IMR-90 (cell line): Measurements from ENCODE around the gene MGAT5. TPM values are rescaled to one million over a fixed set of nuclear protein-coding genes. Genes with fewer than 3 reads are reported as not detected.

Experiments used
- ATAC-seq: fragments of 200-7000 bp; cut with Tn5 transposase; 2 replicates; pipeline ENCODE4 v1.9.1; 2020; ENCODE audit warnings: low read depth, mild to moderate bottlenecking, moderate library complexity
- BruUV-seq: library from RNA; stranded (reverse); fragments of 400-500 nt; replicated peaks from 2 replicates; lab custom pipeline; 2021; lab: Mats Ljungman, UMichigan
- CTCF ChIA-PET: fragments of 300-600 bp; formaldehyde crosslinking; extraction: SDS; loops from one replicate; lab custom pipeline; 2021; ENCODE audit warnings: antibody characterized with exemption; lab: Yijun Ruan, JAX
- POLR2A ChIA-PET: fragments of 300-600 bp; sonication (Branson Sonifier 250); formaldehyde crosslinking; loops from one replicate; lab custom pipeline; 2022; ENCODE audit warnings: antibody characterized with exemption; ENCODE audit not compliant: unreplicated experiment; lab: Charles Lee
- DNase-seq: peaks from one replicate; pipeline ENCODE4 v3.0.0; 2013
- H2AFZ ChIP-seq: replicated peaks from 2 replicates; pipeline ENCODE3; 2013; ENCODE audit warnings: low read length, mild to moderate bottlenecking; ENCODE audit not compliant: poor library complexity
- H2AK5ac ChIP-seq: 2 replicates; pipeline ENCODE4 v1.6.1; 2013; ENCODE audit warnings: low read depth, low read length, inconsistent platforms
- H2AK9ac ChIP-seq: replicated peaks from 2 replicates; pipeline ENCODE3; 2013; ENCODE audit warnings: mild to moderate bottlenecking, low read depth, low read length, moderate library complexity; ENCODE audit not compliant: poor library complexity
- H2BK120ac ChIP-seq: 2 replicates; pipeline ENCODE4 v1.6.1; 2013; ENCODE audit warnings: low read depth, low read length, inconsistent platforms
- H2BK15ac ChIP-seq: 3 replicates; pipeline ENCODE4 v1.6.1; 2013; ENCODE audit warnings: low read depth, low read length, inconsistent platforms
- H2BK20ac ChIP-seq: 2 replicates; pipeline ENCODE4 v1.6.1; 2013; ENCODE audit warnings: low read depth, mild to moderate bottlenecking, inconsistent platforms, low read length, moderate library complexity
- H2BK5ac ChIP-seq: 2 replicates; pipeline ENCODE4 v1.6.1; 2013; ENCODE audit warnings: mild to moderate bottlenecking, low read depth, low read length, inconsistent platforms; ENCODE audit not compliant: poor library complexity, severe bottlenecking
- H3K14ac ChIP-seq: replicated peaks from 2 replicates; pipeline ENCODE4 v1.6.1; 2013; ENCODE audit warnings: low read depth, low read length, inconsistent platforms
- H3K18ac ChIP-seq: 2 replicates; pipeline ENCODE4 v1.6.1; 2013; ENCODE audit warnings: low read depth, low read length, control low read depth
- H3K23ac ChIP-seq: 2 replicates; pipeline ENCODE4 v1.6.1; 2013; ENCODE audit warnings: low read depth, low read length, inconsistent platforms
- H3K27ac ChIP-seq: 2 replicates; pipeline ENCODE4 v1.5.1; 2013; ENCODE audit warnings: mild to moderate bottlenecking, control low read depth, low read length; ENCODE audit not compliant: insufficient read depth
- H3K27me3 ChIP-seq: 2 replicates; pipeline ENCODE4 v1.6.1; 2013; ENCODE audit warnings: low read length; ENCODE audit not compliant: control insufficient read depth, insufficient read depth
- H3K36me3 ChIP-seq: 2 replicates; pipeline ENCODE4 v1.6.1; 2013; ENCODE audit warnings: low read length, mixed read lengths; ENCODE audit not compliant: control insufficient read depth, insufficient read depth
- H3K4ac ChIP-seq: 2 replicates; pipeline ENCODE4 v1.6.1; 2013; ENCODE audit warnings: low read depth, low read length, inconsistent platforms
- H3K4me1 ChIP-seq: 2 replicates; pipeline ENCODE4 v1.6.1; 2013; ENCODE audit warnings: low read length, mixed read lengths; ENCODE audit not compliant: control insufficient read depth, insufficient read depth
- H3K4me2 ChIP-seq: 2 replicates; pipeline ENCODE4 v1.6.1; 2013; ENCODE audit warnings: low read depth, mild to moderate bottlenecking, control low read depth, low read length, moderate library complexity
- H3K4me3 ChIP-seq: 2 replicates; pipeline ENCODE4 v1.5.1; 2013; ENCODE audit warnings: low read depth, mild to moderate bottlenecking, control low read depth, low read length, moderate library complexity; ENCODE audit not compliant: insufficient read depth
- H3K56ac ChIP-seq: 2 replicates; pipeline ENCODE4 v1.6.1; 2013; ENCODE audit warnings: low read length, inconsistent platforms; ENCODE audit not compliant: insufficient read depth; ENCODE audit errors: extremely low read depth
- H3K79me1 ChIP-seq, 2 experiments: 2 replicates each; pipeline ENCODE4 v1.6.1; 2013; ENCODE audit warnings: low read length in 2 of 2, inconsistent platforms in 1 of 2, low read depth in 1 of 2
- H3K9ac ChIP-seq: 2 replicates; pipeline ENCODE4 v1.6.1; 2013; ENCODE audit warnings: low read depth, low read length, control low read depth
- H3K9me1 ChIP-seq: 2 replicates; pipeline ENCODE4 v1.6.1; 2013; ENCODE audit warnings: low read length, inconsistent platforms; ENCODE audit not compliant: insufficient read depth
- H3K9me3 ChIP-seq: 2 replicates; pipeline ENCODE4 v1.6.1; 2013; ENCODE audit warnings: low read length; ENCODE audit not compliant: control insufficient read depth, insufficient read depth
- H4K20me1 ChIP-seq: 2 replicates; pipeline ENCODE4 v1.6.1; 2013; ENCODE audit warnings: low read length, inconsistent platforms; ENCODE audit not compliant: insufficient read depth
- H4K5ac ChIP-seq: 2 replicates; pipeline ENCODE4 v1.6.1; 2013; ENCODE audit warnings: mild to moderate bottlenecking, low read depth, low read length, control low read depth
- H4K8ac ChIP-seq, 2 experiments: 2 replicates each; pipeline ENCODE4 v1.6.1; 2013; ENCODE audit warnings: low read depth in 2 of 2, low read length in 2 of 2, control low read depth in 1 of 2, inconsistent platforms in 1 of 2
- H4K91ac ChIP-seq: 2 replicates; pipeline ENCODE4 v1.6.1; 2013; ENCODE audit warnings: low read depth, low read length, inconsistent platforms; ENCODE audit not compliant: insufficient read depth
- BHLHE40 ChIP-seq: fragments of 150-350 bp; IDR thresholded peaks from 2 replicates; pipeline ENCODE4 v1.6.1; 2016; ENCODE audit warnings: mild to moderate bottlenecking, low read depth, low read length
- CEBPB ChIP-seq: IDR thresholded peaks from 2 replicates; pipeline ENCODE4 v1.6.1; 2012; ENCODE audit warnings: low read depth, low read length, improper control_type of control experiment
- CHD1 ChIP-seq: IDR thresholded peaks from 2 replicates; pipeline ENCODE4 v1.6.1; 2012; ENCODE audit warnings: low read depth, low read length, improper control_type of control experiment
- MAFK ChIP-seq: IDR thresholded peaks from 2 replicates; pipeline ENCODE4 v1.6.1; 2012; ENCODE audit warnings: low read depth, low read length, improper control_type of control experiment
- MXI1 ChIP-seq: IDR thresholded peaks from 2 replicates; pipeline ENCODE4 v1.6.1; 2012; ENCODE audit warnings: low read depth, mild to moderate bottlenecking, low read length, moderate library complexity, borderline replicate concordance
- WGBS, 2 experiments: methylation state at CpG; one replicate each; pipeline versions ENCODE4 v1.1.5 to v1.1.7; 2013; ENCODE audit warnings: missing lambda C conversion rate in 2 of 2; ENCODE audit not compliant: insufficient read length in 1 of 2; ENCODE audit errors: extremely low coverage in 2 of 2; 5-methylcytosine and 5-hydroxymethylcytosine counted together
- dilution Hi-C: fragments of 300-500 bp; cut with HindIII; formaldehyde crosslinking; loops from one replicate; pipeline ENCODE4 v1.14.3; 2018; ENCODE audit warnings: low sequenced_read_pairs; ENCODE audit not compliant: unreplicated experiment
- in situ Hi-C: fragments of 300-500 bp; cut with MboI; formaldehyde crosslinking; loops from 3 replicates; pipeline ENCODE4 v1.14.3; 2019; ENCODE audit warnings: low sequenced_read_pairs, inconsistent platforms, mixed read lengths
- intact Hi-C: fragments of 100-400 bp; cut with micrococcal nuclease; formaldehyde crosslinking; loops from 2 replicates; pipeline ENCODE4 v1.10.0; 2022
- polyA plus RNA-seq, 3 experiments: library from polyadenylated mRNA; depleted of rRNA; stranded (reverse); fragments of >200 nt; gene quantifications; 2 replicates each; pipeline ENCODE4 v1.2.3, GENCODE V29; 2012; ENCODE audit warnings: low replicate concordance in 1 of 3
- total RNA-seq: library from RNA; depleted of rRNA; stranded (reverse); fragments of >200 nt; gene quantifications from 2 replicates; pipeline ENCODE4 v1.2.3, GENCODE V29; 2012
- TF ChIP-seq, protein P1 (sequence below): conservative IDR thresholded peaks from 2 replicates; pipeline ENCODE4 v1.5.1; 2012; ENCODE audit warnings: mild to moderate bottlenecking, low read depth, low read length, improper control_type of control experiment
- TF ChIP-seq, protein P2 (sequence below): fragments of 150-350 bp; IDR thresholded peaks from 2 replicates; pipeline ENCODE4 v1.6.1; 2017; ENCODE audit warnings: mild to moderate bottlenecking, antibody characterized with exemption, low read length, low read depth
- TF ChIP-seq, protein P3 (sequence below): fragments of 150-350 bp; IDR thresholded peaks from 2 replicates; pipeline ENCODE4 v1.6.1; 2016; ENCODE audit warnings: low read depth, mild to moderate bottlenecking, low read length, moderate library complexity, borderline replicate concordance

The MGAT5 gene
- total and polyA plus RNA-seq, 2 of the 4 experiments (the other 2 are of a cell fraction): 22.9 to 59.9 TPM

DNA sequence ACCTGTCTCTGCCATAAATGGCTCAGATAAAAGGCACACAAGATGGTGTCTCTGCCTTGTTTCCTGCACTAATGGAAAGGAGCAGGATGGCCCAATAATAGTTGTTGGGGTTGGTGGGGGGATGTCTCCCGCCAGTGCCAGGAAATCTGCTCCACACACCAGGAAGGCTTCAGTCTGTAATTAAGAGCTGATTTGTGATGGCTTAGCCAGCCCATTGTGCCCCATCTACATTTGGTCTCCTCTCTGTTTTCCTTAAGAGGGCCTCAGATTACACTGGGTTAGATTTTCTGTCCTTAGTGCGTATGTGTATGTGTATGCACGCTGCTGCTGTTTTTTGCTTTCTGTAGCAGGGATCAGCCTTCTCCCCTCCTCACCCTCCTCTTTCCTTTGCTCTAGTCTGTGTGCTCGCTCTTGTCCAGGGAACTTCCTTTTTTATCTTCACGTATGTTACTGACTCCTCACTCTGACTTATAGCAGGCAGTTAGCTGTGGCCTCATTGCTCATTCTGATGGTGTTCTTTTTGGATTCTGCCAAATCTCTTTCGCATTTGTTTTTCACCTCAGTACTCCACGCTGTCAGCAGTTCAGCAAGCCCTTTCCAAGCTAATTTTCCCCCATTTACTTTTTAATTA is 33.4 kb upstream of the MGAT5 start (continued):
- no peak for TF ChIP-seq CHD1

DNA sequence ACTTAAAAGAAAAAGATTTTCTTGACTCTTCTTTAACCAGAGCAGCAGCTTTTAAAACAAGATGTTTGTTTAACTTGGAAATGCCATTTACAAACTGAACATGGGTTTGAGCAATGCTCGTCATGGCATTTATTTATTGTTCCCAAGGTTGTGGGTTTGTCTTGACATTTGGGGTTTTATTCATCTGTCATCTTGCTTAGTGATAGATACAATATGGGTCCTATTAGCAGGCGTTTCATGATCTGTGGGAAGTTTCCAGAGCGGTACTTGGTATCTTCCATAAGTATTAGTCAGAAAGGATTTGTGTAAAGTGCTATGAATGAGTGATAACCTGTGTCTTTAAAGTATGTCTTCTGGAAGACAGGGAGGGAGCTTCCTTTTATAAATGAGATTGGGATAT is 29.9 kb upstream of the MGAT5 start:
- H3K4ac ChIP-seq: no peak overlapping the region
- H3K14ac ChIP-seq: no peak overlapping the region
- TF ChIP-seq BHLHE40 (0 out of 2 replicates have a peak, but pooled peaks have one; percentile 25), MXI1 (no peak), CEBPB (0 out of 2 replicates have a peak, but pooled peaks have one; percentile 16), MAFK (no peak)
- TF ChIP-seq, protein P1, sequence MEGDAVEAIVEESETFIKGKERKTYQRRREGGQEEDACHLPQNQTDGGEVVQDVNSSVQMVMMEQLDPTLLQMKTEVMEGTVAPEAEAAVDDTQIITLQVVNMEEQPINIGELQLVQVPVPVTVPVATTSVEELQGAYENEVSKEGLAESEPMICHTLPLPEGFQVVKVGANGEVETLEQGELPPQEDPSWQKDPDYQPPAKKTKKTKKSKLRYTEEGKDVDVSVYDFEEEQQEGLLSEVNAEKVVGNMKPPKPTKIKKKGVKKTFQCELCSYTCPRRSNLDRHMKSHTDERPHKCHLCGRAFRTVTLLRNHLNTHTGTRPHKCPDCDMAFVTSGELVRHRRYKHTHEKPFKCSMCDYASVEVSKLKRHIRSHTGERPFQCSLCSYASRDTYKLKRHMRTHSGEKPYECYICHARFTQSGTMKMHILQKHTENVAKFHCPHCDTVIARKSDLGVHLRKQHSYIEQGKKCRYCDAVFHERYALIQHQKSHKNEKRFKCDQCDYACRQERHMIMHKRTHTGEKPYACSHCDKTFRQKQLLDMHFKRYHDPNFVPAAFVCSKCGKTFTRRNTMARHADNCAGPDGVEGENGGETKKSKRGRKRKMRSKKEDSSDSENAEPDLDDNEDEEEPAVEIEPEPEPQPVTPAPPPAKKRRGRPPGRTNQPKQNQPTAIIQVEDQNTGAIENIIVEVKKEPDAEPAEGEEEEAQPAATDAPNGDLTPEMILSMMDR: no peak
- TF ChIP-seq, protein P2, sequence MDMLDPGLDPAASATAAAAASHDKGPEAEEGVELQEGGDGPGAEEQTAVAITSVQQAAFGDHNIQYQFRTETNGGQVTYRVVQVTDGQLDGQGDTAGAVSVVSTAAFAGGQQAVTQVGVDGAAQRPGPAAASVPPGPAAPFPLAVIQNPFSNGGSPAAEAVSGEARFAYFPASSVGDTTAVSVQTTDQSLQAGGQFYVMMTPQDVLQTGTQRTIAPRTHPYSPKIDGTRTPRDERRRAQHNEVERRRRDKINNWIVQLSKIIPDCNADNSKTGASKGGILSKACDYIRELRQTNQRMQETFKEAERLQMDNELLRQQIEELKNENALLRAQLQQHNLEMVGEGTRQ: no peak
- TF ChIP-seq, protein P3, sequence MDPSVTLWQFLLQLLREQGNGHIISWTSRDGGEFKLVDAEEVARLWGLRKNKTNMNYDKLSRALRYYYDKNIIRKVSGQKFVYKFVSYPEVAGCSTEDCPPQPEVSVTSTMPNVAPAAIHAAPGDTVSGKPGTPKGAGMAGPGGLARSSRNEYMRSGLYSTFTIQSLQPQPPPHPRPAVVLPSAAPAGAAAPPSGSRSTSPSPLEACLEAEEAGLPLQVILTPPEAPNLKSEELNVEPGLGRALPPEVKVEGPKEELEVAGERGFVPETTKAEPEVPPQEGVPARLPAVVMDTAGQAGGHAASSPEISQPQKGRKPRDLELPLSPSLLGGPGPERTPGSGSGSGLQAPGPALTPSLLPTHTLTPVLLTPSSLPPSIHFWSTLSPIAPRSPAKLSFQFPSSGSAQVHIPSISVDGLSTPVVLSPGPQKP: no peak
- H2BK120ac ChIP-seq: no peak overlapping the region
- no peaks in the 10 kb centered on the region for H3K27me3 ChIP-seq
- peaks cover 13% of the 10 kb centered on the region for H3K4me1 ChIP-seq
- peak overlapping the region; percentile 7 for H2BK5ac ChIP-seq
- no peak overlapping the region for H3K23ac ChIP-seq
- ChIA-PET CTCF (interaction anchor here (0.9 to 1.6 kb wide), 2 partner anchors 18 to 106 kb away, joined by 4 to 5 read pairs; no protein-coding TSS in a partner anchor), POLR2A (no interaction called here)
- no peak overlapping the region for H4K8ac ChIP-seq
- no peak overlapping the region for H3K4me3 ChIP-seq
- H4K20me1 ChIP-seq: peaks cover 33% of the 10 kb centered on the region; the same call in 1 of the 2 replicates
- H3K9ac ChIP-seq: no peak overlapping the region
- H2AK5ac ChIP-seq: no peak overlapping the region
- H4K91ac ChIP-seq: no peak overlapping the region
- 0% methylated on average over 2 of the region's 3 CpGs; no CpG with 5 or more reads in 1 of the 2 experiments for WGBS, 2 experiments
- H3K9me1 ChIP-seq: peaks cover 7% of the 10 kb centered on the region
- H3K27ac ChIP-seq: no peak overlapping the region
- peaks cover 38 to 69% of the 10 kb centered on the region in 2 experiments for H3K79me1 ChIP-seq
- no peak overlapping the region for H2BK20ac ChIP-seq
- no peak overlapping the region for H3K18ac ChIP-seq
- no peak overlapping the region for H3K56ac ChIP-seq
- ATAC-seq: peak; percentile 75
- H2AFZ ChIP-seq: no peak overlapping the region
- H3K4me2 ChIP-seq: no peak overlapping the region
- no TSS peak for BruUV-seq
- H4K5ac ChIP-seq: no peak overlapping the region
- no peak overlapping the region for H2AK9ac ChIP-seq
- H3K9me3 ChIP-seq: peaks cover 4% of the 10 kb centered on the region
- H3K36me3 ChIP-seq: no peaks in the 10 kb centered on the region
- in situ Hi-C loops: no loop called here
- dilution Hi-C loops: no loop called here
- no peak overlapping the region for H2BK15ac ChIP-seq
- peak; percentile 86 for DNase-seq
- intact Hi-C loops: no loop called here
